C4-2B (cell line): ENCODE measurements around the gene GPN2.

Source experiments
- CTCF ChIP-seq: fragments of 450-650 bp; conservative IDR thresholded peaks from 2 replicates; pipeline ENCODE4 v1.5.1; 2017; ENCODE audit warnings: mild to moderate bottlenecking
- ZFX ChIP-seq: fragments of 450-650 bp; IDR thresholded peaks from 2 replicates; pipeline ENCODE4 v1.6.1; 2017

DNA sequence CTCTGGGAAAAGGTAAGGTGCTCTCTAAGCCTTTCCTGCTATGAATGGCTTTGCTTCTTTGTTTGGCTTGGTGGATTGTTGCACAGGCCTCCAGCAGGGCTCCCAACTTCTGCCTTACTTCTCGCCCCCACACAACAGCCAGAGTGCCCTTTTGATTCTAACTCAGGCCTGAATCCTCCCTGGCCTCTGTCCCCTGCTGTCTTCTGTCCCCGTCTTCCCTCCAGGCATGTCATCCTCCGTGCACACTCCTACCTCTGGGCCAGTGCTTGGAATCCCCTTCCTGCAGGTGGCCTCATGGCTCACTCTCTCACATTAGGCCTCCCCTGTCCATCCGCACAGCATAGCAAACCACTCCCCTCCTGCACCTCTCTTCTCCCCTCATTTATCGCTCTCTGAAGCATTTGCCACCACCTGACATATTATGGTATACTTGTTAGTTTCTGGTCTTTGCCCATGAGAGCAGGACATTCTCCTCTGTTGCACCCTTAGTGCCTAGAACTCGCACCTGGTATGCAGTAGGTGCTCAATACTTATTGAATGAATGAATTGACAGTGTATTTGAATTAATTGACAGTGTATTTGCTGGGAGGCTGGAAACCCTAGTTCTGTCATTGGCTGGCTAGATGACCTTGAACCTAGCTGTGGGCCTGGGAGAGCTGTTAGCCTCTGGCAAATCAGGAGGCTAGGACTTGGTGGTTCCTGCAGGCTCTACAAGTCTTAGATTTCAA is 60.7 kb downstream of the GPN2 start:
- TF ChIP-seq CTCF (no peak), ZFX (no peak)
